SIG-M5 treated with dmso at 0.1 percent for 504 hours (cell line): ENCODE results near the gene UTP18.
"Not testable (repeated sequence)": the region's sequence is repeated elsewhere in the genome, so short reads cannot be mapped to it uniquely, and the experiment has no call there.

Source experiments
- DNase-seq: peaks from one replicate; lab custom pipeline; 2025; ENCODE audit not compliant: unreplicated experiment; lab: John Stamatoyannopoulos, UW

UTP18 gene

DNA sequence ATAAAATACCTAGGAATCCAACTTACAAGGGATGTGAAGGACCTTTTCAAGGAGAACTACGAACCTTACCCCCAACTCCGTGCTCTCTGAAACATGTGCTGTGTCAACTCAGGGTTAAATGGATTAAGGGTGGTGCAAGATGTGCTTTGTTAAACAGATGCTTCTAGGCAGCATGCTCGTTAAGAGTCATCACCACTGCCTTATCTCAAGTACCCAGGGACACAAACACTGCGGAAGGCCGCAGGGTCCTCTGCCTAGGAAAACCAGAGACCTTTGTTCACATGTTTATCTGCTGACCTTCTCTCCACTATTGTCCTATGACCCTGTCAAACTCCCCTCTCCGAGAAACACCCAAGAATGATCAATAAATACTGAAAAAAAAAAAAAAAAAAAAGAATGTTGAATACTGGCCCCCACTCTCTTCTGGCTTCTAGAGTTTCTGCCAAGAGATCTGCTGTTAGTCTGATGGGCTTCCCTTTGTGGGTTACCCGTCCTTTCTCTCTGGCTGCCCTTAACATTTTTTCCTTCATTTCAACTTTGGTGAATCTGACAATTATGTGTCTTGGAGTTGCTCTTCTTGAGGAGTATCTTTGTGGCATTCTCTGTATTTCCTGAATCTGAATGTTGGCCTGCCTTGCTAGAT, 70.6 kb downstream of the UTP18 start:
- DNase-seq: not testable (repeated sequence)

DNA sequence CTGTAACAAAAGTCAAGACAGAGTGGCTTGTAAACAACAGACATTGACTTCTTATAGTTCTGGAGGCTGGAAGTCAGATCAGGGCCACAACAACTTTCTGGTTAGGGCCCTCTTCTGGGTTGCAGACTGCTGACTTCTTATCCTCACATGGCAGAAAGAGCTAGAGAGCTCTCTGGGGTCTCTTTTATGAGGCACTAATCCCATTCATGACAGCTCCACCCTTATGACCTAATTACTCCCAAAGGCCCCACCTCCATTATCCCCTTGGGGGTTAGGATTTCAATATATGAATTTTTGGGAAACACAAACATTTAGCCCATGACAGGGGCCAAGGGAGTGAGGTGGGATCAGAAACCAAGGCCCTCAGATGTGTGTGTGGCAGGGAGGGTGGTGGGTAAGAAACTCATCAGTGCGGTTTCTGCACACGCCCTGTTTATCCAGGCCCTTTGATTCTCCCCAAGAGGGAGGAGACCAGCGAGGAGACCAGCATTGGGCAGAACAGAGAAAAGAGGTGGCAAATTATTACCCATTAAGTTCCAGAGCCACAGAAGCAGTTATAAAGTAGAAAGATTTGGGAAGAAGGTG, 74.8 kb downstream of the UTP18 start:
- no peak for DNase-seq

DNA sequence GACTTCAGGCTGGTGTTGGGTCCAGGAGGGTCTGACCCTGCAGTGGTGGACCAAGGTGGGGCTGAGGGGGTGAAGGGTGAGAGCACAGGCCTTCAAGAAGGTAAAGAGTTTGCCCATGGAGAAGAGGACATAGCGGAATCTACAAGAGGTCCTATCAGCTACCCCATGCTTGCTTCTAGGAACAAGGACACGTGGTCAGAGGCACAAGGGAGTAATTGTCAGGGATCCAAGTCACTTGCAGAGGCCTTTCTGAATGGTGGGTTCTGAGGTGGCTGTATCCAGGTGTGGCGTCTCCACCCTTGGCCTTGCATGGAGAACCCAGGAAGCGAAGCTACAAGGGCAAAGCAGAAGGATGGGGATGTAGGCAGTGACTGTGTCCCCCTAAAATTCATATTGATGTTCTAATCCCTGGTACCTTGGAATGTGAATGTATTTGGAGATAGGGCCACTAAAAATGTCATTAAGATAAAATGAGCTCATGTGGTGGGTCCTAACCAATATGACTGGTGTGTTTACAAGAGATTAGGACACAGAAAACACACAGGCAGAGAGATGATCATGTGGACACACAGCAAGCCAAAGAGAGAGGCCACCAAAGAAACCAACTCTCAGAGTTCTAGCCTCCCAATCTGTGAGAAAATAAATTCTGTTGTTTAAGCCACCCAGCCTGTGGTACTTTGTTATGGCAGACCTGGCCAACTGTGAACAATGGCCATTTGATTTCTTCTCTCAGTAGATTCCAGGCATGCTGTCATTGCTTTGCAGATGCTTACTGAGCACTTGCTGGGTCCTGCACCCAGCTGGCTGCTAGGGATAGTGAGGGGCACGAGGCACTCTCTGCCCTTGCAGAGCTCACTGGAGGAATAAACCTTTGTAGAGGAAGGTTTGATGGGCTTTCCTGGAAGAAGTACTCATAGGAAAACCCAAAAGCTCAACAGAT, 75.8 kb downstream of the UTP18 start:
- DNase-seq: no peak

DNA sequence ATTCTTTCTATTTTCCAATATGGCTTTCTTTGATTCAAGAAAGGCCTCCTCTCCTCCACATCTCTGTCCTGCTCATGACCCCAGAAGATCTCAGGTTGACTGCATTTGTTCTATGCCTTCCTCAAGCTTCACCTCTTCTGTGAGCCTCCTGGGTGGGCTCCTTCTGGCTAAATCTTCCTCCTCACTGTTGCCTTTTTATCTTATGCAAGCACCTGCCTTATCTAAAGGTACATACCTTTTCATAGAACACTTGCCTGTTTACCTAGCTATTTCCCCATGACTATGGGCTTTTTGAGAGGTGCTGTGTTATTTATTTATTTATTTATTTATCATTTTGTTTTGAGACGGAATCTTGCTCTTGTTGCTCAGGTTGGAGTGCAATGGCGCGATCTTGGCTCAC, 81.1 kb downstream of the UTP18 start:
- no peak for DNase-seq

DNA sequence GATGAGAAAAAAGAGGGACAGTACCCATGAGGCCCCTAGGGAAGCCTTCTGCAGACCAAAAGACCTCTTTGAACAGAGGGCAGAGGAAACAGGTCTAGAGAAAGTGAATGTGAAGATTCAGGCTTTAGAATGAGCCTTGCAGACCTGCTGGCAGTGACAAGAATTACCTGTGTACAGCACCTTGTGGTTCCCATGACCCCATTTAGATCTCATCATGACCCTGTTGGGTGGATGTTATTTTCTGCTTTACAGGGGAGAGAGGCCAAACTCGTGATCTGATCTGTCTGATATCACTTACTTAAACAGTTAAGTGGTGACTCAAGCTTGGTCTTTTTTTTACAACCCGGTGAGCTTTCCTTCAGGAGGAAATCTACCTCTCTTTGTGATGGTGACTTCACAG, 81.9 kb downstream of the UTP18 start:
- DNase-seq: no peak

DNA sequence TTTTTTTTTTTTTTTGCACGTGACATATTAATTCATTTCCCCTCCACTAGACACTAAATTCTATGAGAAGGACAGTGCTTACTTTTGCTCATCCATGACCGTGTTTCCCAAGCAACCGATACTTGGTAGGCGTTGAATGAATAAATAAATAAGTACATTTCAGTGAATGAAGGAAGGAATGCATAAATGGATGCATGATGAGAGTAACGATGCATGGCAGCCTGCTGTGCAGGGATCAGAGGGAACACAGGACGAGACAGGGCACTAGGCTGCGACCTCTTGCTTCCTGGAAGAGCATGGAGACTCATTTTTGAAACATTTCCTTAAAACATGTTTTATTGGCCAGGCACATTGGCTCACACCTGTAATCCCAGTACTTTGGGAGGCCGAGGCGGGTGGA, 84.2 kb downstream of the UTP18 start:
- no peak for DNase-seq

DNA sequence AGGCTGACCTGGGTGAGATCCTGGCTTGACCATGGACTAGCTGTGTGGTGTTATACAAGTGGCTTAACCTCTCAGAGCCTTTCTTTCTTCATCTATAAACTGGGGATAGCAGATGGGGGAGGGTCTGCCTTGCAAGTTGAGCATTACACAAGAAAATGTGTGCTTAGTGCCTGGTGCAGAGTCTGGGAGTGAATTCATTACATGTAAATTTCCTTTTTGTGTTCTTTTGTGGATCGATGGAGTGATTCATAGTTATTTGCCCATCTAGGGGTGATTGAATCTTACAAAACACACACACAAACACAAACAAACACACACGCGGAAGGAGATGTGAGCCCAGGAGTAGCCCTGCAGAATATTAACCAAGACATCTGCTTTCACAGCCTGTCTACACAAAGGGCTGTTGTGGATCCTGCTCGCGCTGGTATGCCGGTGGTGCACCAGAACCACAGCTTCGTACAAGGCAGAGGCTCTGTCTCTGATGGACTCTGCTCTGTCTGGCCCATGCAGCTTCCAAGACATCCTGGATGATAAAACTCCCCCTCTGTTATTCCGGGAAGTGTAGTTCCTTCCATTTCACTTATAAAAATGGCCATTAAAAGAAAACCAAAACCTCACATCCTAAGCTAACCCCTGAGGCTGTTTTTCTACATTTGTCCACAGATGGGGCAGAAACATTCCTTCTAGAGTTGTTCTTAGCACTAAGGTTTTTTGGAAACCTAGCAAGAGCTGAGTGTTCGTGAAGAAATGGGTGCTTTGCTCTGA, 86.1 kb downstream of the UTP18 start:
- no peak for DNase-seq
